HG02943 (cell line): Measurements from ENCODE around the gene MYO5C.
"Not testable (repeated sequence)": the region's sequence is repeated elsewhere in the genome, so short reads cannot be mapped to it uniquely, and the experiment has no call there.

Experiments used
- ATAC-seq: cut with Tn5 transposase; IDR thresholded peaks from one replicate; pipeline ENCODE4 v1.9.1; 2021; ENCODE audit warnings: mild to moderate bottlenecking, low read depth, moderate library complexity; ENCODE audit not compliant: unreplicated experiment

Gene MYO5C

GRCh38 chr15:52309154-52309548 lies 13.5 kb upstream of the MYO5C start:
- ATAC-seq = no peak

- no peak for ATAC-seq
Observed at GRCh38 chr15:52308446-52309153, 13.0 kb upstream of the MYO5C start.

DNA sequence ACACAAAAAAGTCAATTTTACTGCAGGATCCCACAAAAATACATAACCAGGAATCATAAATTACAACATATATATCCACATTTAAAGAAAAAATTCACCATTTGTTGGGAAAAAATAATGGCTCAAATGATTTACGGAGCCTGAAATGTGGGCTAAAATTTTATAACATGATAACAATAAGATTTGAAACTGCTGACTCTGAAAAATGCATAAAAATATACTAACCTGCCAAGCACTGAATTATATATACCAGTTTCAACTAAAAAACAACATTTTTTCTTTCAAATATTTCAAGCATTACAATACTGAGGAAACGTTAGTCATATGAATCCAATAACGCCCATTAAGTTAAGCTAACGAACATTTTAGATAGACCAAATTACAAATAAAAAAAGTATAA lies 12.2 kb upstream of the MYO5C start:
- no peak for ATAC-seq

DNA sequence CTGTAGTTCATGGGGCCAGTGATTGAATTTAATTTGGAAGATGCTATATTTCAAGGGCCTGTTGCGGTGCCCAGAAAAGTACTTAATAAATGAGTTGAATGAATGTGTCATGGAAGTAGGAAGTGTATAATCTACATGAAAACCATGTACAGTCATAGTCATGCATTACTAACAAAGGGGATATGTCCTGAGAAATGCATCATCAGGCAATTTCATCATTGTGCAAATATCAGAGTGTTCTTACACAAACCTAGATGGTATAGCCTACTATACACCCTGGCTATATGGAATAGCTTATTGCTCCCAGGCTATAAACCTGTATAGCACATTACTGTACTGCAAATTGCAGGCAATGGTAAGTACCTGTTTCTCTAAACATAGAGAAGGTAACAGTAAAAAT lies 10.7 kb upstream of the MYO5C start:
- no peak for ATAC-seq

GRCh38 chr15:52303093-52303772 lies 7.6 kb upstream of the MYO5C start:
- ATAC-seq = no peak

- ATAC-seq = no peak
Observed at GRCh38 chr15:52301265-52301847, 5.8 kb upstream of the MYO5C start.

DNA sequence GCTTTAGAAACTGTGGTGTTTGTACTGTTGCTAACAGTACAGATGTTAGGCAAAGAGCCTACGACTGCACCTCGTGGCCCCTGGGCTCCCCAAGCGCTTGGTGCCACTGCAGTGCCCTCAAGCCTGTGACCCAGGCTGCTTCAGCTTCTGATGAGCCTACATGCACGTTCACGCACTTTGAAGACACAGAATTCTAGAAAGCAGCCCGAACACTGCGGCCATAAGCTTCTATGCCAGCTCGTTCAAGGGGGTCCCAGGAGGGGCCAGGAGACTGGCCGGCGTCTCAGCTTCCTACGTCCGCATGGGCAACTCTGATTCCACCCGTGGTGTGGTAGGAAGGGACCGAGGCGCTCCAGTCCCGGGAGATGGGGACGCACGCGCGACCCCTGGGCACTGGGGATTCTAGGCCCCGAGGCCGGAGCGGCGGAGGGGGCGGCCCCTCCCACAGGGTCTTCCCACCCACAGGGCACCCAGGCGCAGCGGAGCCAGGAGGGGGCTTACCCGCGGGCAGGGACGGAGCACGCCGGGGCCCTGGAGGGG lies 653 bp downstream of the MYO5C start:
- ATAC-seq = no peak

DNA sequence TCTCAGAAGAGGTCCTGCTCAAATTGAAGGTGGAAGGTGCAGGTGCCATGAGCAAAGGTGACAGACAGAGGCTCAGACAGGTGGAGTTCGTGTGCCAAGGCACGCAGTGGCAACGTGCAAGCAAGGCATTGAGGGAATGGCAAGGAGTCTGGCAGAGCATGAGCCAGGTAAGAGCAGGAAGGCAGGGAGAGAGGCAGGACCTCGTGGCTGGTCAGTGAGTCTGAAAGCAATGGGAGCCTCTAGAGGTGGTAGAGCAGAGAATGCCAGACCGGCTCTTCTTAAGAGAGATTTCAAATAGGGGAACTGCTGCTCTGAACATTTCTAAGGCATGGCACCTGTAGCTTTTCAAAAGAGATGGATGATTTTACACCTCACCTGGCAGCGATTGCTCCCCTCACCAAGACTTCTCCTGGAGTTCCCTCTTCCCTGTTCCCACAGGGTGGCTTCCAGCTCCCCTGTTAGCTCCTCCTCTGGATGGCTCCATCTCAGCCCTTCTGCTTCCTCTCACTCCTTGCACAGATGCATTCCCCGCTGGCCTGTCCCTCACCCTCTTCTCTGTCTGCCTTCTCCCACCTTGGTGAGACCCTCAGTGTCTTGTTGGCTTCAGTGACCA lies 2.7 kb downstream of the MYO5C start:
- ATAC-seq = no peak

- ATAC-seq = no peak
Observed at GRCh38 chr15:52291204-52291603, 4.4 kb downstream of the MYO5C start.

GRCh38 chr15:52290800-52291199 lies 4.8 kb downstream of the MYO5C start:
- no peak for ATAC-seq

- no peak for ATAC-seq
Observed at GRCh38 chr15:52290329-52290728, 5.3 kb downstream of the MYO5C start.

GRCh38 chr15:52289629-52290081 lies 5.9 kb downstream of the MYO5C start:
- ATAC-seq = no peak

DNA sequence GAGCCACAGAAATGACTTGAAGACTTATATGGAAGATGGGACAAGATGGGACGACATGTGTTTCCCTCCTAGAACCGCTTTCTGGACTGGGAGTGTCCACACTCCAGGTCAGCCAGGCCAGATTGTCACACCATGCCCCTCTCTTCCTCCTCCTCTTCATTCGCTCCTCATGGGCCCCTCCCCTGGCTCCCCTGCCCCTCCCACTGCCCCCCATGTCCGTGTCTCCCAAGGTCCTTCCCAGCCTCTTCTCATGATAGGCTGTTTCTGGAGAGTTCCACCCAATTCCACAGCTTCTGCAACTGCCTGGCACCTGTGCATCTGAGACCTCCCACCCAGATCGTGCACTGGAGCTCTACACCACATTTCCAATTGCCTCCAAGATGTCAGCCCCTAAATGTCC lies 6.6 kb downstream of the MYO5C start:
- no peak for ATAC-seq

GRCh38 chr15:52288051-52288942 lies 7.3 kb downstream of the MYO5C start:
- no peak for ATAC-seq

DNA sequence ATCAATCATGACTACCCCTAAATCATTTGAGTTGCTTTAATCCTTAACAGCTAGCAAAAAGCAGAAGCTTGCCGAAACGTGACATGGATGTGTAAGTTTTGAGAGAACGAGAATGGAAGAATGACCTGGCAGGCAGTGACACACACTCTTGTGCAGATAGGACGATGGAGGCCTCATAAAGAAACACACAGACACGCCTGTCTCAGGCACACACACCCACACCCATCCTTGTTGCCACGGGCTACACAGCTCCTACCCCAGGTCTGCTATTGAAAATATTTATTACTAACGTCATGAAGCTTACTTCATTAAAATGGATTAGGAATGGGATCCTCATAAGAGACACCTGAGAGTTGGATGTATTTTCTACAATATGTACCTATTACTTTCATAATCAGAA lies 8.5 kb downstream of the MYO5C start:
- no peak for ATAC-seq

- ATAC-seq = not testable (repeated sequence)
Observed at GRCh38 chr15:52285941-52286340, 9.7 kb downstream of the MYO5C start.

DNA sequence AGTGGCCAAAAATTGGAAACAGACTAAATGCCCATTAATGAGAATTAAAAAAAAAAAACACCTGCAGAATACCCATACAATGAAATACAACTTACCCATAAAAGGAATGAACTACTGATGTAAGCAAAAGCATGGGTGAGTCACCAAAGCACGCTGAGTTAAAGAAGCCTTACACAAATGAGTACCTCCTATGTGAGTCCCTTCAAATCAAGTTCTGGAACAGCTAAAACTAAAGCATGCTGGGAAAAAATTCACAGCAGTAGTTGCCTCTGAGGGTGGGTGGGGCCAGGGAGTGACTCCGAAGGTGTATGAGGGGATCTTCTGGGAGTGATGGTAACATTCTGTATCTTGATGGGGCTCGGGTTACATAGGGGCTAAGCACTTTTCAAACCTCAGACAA lies 11.4 kb downstream of the MYO5C start:
- no peak for ATAC-seq

DNA sequence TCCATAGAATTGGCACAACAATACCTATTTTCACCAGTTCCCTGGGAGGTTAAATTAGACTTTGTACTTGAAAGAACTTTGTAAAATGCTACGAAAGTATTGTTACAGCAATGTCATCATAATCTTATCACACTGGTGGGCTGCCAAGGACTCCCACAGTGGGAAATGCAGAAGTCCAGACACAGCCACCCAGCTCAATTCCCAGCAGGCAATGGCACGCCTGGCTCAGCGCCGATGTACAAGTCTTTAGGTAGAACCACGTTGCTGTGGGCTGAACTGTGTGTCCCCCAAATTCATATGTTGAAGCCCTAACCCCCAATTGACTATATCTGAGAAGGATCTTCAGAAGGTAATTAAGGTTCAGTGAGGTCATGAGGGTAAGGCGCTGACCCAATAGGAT lies 12.3 kb downstream of the MYO5C start:
- ATAC-seq = no peak

DNA sequence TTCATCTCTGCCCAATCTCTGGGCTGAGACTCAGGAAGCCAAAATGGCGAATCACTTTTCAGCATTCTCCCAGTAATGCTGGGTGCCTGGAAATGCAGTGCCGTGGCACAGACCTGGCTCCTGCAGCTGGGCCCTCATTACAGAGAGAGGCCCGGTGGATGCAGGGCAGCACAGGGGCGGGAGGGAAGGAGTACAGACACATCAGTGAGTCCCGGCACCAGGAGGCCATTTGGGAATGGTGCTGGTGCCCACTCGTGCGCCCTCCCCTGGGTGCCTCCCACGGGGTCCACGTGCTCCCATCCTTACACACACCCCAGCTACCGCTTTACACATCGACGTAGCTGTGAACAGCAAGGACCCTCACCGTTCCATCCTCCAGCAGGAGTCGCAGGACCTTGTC lies 13.2 kb downstream of the MYO5C start:
- no peak for ATAC-seq
